ENCODE results near the gene CPNE7.

The CPNE7 gene

DNA sequence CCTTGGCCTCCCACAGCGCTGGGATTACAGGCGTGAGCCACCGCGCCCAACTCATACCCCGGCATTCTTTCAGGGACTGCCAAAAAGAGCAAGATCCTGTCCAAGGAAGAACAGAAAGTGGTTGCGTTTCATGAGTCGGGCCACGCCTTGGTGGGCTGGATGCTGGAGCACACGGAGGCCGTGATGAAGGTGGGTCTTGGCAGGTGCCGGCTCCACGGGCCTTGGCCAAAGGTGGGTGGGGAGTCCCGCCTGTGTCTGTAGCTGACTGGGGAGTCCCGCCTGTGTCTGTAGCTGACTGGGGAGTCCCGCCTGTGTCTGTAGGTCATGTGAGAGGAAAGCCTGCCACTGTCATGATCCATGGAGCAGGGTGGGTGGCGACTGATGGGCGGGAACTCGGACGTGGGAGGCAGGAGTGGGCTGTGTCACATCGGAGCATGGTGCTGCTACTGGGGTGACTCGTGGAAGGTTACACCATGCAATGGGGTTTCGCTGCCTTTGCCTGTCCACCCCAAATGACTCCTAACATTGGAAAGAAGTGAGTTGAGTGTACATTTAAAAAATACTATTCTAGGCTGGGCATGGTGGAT is 25.0 kb upstream of the CPNE7 start:
- DNase-seq = no peak

DNA sequence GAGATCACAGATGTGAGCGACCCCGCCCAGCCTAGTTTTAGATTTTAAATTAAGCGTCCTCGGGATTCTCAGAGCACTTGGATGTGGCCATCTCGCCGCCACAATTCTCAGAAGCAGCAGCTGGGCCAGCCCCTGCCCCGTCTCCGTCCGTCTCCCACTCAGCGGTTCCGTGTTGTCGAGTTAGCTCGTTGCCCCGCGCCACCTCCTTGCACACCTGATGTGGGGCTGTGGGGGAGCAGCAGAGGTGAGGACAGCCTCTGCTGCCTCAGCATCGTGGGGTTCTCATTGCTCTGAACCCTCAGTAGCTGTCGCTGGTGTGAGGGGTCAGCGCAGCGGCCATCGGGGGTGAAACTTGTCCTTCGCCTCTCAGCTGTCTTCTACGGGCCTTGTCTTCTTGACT is 23.2 kb upstream of the CPNE7 start:
- no peak for DNase-seq

DNA sequence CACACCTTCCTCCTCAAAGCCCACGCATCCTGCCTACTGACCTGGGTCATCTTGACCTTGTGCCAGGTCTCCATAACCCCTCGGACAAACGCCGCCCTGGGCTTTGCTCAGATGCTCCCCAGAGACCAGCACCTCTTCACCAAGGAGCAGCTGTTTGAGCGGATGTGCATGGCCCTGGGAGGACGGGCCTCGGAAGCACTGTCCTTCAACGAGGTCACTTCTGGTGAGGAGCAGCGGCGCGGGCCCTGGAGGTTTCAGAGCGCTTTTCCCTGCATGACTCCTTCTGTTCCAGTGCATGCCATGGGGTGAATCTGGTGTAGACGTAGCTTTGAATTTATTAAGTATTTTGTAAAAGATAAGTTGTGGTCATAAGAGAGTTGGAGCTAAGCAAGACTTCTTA is 22.6 kb upstream of the CPNE7 start:
- DNase-seq = no peak

GRCh38 chr16:89553733-89554132 is 21.8 kb upstream of the CPNE7 start:
- no peak for DNase-seq

GRCh38 chr16:89554343-89554742 is 21.2 kb upstream of the CPNE7 start:
- DNase-seq = no peak

- no peak for DNase-seq
These were observed 20.3 kb upstream of the CPNE7 start for GRCh38 chr16:89555265-89555664.

DNA sequence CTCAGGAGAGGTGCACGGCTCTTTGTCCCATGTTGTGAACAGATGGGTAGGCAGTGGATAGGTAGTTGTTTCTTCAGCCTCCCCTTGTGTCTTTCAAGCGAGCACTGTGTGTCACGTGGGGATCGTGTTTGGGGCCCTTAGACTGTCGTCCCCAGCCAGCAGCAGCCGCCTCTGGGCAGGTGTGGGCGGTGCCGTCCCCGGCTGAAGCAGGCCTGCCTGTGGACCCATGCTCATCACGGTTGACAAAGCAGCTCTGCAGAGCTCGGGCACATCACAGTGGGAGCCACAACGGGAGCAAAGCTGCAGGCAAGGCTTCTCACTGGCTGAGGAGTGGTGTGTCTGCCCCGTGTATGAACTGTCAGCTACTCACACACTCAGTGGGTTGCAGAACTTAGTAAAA is 19.8 kb upstream of the CPNE7 start:
- DNase-seq = no peak

DNA sequence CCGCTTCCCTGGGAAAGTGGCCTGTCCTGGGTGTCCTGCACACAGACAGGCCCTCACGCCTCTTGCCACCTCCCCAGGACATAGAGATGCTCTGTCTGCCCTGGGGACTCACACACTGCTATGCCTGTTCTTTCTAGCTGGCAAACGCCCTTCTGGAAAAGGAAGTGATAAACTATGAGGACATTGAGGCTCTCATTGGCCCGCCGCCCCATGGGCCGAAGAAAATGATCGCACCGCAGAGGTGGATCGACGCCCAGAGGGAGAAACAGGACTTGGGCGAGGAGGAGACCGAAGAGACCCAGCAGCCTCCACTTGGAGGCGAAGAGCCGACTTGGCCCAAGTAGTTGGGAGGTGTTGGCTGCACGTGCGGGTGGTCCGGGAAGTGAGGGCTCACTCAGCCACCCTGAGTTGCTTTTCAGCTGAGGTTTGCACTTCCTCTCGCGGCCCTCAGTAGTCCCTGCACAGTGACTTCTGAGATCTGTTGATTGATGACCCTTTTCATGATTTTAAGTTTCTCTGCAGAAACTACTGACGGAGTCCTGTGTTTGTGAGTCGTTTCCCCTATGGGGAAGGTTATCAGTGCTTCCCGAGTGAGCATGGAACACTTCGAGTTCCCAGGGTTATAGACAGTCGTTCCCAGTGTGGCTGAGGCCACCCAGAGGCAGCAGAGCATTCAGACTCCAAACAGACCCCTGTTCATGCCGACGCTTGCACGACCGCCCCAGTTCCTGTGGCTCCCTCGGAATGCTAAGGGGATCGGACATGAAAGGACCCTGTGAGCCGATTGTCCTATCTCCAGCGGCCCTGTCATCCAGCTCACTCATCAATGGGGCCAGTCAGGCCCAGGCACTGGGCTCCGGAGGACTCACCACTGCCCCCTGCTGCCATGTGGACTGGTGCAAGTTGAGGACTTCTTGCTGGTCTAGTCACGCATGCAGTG is 18.5 kb upstream of the CPNE7 start:
- peak; percentile 36 for DNase-seq

GRCh38 chr16:89557690-89558490 is 17.7 kb upstream of the CPNE7 start:
- no peak for DNase-seq

GRCh38 chr16:89560378-89561141 is 15.0 kb upstream of the CPNE7 start, which contains the start of gene RPL13:
Gene RPL13, plus strand, starts transcription at chr16:89560682. Its CDS starts 278 bp downstream, at chr16:89560960.
- DNase-seq = peak; percentile 96

DNA sequence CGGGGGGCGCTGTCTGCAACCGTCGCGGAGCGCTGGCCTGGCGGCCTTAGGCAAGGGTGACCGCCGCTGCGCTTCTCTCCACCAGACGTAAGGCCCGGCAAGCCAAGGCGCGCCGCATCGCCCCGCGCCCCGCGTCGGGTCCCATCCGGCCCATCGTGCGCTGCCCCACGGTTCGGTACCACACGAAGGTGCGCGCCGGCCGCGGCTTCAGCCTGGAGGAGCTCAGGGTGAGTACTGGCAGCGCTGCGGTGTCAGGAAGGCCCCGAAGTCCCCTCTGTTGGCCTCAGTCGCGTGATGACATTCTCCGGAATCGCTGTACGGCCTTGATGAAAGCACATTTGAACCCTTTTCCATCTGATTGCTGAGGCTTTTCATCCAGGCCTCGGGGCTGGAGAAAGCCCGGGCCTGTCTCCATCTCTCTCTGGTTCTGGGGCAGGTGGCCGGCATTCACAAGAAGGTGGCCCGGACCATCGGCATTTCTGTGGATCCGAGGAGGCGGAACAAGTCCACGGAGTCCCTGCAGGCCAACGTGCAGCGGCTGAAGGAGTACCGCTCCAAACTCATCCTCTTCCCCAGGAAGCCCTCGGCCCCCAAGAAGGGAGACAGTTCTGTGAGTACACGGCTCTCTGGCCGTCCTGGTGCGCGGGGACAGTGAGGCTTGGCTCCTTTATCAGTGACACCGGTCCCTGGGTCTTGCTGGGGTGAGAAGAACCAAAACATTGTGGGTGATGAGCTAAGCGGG is 14.2 kb upstream of the CPNE7 start:
- no peak for DNase-seq

GRCh38 chr16:89561884-89562599 is 13.5 kb upstream of the CPNE7 start:
- DNase-seq = no peak

DNA sequence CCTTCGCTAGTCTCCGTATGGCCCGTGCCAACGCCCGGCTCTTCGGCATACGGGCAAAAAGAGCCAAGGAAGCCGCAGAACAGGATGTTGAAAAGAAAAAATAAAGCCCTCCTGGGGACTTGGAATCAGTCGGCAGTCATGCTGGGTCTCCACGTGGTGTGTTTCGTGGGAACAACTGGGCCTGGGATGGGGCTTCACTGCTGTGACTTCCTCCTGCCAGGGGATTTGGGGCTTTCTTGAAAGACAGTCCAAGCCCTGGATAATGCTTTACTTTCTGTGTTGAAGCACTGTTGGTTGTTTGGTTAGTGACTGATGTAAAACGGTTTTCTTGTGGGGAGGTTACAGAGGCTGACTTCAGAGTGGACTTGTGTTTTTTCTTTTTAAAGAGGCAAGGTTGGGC is 12.6 kb upstream of the CPNE7 start:
- DNase-seq = no peak

DNA sequence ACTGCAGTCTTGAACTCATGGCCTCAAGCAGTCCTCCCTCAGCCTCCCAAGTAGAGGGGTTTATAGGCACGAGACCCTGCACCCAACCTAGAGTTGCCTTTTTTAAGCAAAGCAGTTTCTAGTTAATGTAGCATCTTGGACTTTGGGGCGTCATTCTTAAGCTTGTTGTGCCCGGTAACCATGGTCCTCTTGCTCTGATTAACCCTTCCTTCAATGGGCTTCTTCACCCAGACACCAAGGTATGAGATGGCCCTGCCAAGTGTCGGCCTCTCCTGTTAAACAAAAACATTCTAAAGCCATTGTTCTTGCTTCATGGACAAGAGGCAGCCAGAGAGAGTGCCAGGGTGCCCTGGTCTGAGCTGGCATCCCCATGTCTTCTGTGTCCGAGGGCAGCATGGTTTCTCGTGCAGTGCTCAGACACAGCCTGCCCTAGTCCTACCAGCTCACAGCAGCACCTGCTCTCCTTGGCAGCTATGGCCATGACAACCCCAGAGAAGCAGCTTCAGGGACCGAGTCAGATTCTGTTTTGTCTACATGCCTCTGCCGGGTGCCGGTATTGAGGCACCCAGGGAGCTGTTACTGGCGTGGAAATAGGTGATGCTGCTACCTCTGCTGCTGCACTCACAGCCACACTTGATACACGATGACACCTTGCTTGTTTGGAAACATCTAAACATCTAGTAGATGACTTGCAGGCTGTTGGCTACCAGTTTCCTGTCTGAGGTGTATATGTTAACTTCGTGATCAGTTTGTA is 11.7 kb upstream of the CPNE7 start:
- DNase-seq = no peak

- no peak for DNase-seq
These were observed 10.9 kb upstream of the CPNE7 start for GRCh38 chr16:89564476-89565255.

DNA sequence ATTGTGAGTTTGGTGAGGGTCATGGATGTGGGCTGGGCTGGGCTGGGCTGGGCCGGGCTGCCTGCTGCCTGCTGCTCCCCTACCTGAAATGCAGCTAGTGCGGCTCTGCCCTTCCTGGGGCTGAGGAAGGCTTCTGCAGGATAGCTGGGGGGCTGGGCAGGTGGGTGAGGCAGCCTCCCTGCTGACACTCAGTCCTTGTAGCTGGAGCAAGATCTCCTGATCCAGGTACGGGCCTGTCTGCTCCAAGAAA is 10.4 kb upstream of the CPNE7 start:
- no peak for DNase-seq

DNA sequence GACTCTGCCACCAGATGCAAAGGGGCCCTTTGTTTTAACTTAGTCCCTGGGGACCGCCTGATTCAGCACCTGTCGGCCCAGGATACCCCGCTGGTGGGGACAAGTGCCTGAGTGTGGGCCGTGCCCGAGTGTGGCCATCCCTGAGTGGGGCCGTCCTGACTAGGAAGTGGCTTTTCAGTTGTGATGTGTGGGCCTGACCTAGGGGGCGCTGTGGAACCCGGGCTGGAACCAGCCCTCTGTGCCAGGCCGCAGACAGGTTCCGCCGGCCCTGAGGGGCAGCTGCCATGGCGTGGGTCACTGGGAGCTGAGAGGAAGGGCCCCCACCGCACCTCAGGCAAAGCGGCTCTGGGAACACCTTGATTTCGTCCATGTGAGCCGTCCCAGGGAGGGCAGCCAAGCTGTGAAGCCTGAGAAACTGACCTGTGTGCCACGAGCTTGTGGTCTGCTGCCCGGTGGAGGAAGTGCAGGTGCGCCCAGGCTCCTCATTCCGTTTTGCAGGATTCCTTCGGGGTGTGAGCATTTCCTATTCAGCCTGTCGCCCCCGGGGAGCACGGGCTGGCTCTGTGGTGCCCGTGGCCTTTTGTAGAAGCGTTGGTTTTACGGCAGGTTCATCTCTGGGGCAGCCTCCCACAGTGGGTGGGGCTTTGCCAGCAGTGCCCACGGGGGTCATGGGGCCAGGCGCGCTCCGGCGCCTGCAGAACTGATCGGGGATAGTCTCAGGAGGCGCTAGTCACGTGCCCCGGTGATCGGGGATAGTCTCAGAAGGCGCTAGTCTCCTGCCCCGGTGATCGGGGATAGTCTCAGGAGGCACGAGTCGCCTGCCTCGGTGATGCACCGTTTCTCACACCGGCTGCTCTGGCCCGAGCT is 9.8 kb upstream of the CPNE7 start:
- peak; percentile 39 for DNase-seq

DNA sequence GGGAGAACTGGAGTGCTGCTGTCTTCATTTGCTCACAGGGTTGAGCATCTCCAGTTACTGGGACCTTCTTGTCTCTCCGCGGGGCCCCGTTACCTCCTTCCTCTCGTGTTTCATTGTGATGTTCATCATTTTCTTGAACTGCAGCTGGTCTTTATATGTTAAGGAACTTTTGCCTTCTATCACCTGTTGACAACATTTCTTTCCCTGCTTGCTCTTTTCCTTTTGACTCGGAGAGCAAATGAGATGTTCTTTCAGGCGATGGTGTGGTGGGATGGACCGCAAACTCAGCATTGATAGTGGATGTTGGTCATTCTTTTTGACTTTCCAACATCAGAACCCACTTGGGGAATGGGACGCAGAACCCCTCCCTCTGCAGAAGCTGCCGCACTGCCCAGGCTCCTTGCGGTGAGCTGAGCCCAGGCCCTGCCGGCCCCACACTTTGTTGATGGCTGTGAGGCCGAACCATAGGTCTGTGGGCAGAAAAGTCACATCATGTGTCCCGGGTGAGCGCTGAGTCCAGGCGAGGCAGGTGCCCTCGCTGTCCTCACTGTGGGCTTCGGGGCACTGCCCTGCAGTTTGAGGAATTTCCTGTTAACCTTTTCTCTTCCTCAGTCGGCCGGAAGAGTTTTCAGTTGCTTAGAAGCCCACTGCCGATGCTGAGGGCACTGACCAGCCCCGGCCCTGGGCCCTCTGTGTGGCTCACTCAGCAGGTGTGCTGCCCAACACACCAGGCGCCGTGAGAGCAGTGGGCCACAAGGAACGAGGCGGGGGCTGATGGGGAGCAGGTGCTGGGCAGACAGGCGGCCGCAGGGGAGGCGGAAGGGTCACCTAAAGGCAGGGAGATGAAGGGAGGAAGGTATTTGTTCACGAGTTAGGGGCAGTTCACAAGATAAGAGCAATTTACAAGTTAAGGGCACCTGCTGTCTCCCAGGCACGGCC is 7.6 kb upstream of the CPNE7 start:
- DNase-seq = no peak
